ENCODE measurements around the gene MPV17. TPM values are rescaled to one million over a fixed set of nuclear protein-coding genes. Genes with fewer than 3 reads are reported as not detected.

The MPV17 gene
- total and polyA plus RNA-seq, 9 of the 15 experiments (the other 6 are each of a cell fraction or from before 2014, with no cell fraction given) = 54.7 to 140 (median 70.2) TPM

GRCh38 chr2:27356382-27357181, 33.7 kb upstream of the MPV17 start, which contains the start of gene GTF3C2 (continued):
- TF ChIP-seq THRB (CRISPR knock-in tag; conservative IDR thresholded peaks at IDR 0.05) (no peak), ZNF311 (CRISPR knock-in tag; IDR thresholded peaks at IDR 0.05) (no peak), HLTF (IDR thresholded peaks at IDR 0.05) (peak; percentile 45; the same call in 1 of the 2 replicates), DDX20 (tag; IDR thresholded peaks at IDR 0.05; ENCODE audit: low read depth) (no peak), ZBTB33 (CRISPR knock-in tag; IDR thresholded peaks at IDR 0.05) (peak; percentile 12; the same call in 1 of the 2 replicates), SMARCE1 (IDR thresholded peaks at IDR 0.05) (peak; percentile 43; the same call in 1 of the 2 replicates), MBD2 (IDR thresholded peaks at IDR 0.05; ENCODE audit: borderline replicate concordance, low read depth) (peak; percentile 40), ZNF79 (CRISPR knock-in tag; IDR thresholded peaks at IDR 0.05; ENCODE audit: low read depth) (no peak; the same call in 1 of the 2 replicates), TEAD2 (tag; IDR thresholded peaks at IDR 0.05) (no peak), ZNF699 (CRISPR knock-in tag; IDR thresholded peaks at IDR 0.05; ENCODE audit: insufficient replicate concordance) (no peak), GTF2B (IDR thresholded peaks at IDR 0.05; ENCODE audit: extremely low read depth, insufficient read length) (peak; percentile 5), ELF4 (CRISPR knock-in tag; IDR thresholded peaks at IDR 0.05) (peak; percentile 29; the same call in 1 of the 2 replicates), ZBED1 (IDR thresholded peaks at IDR 0.05) (0 out of 2 replicates have a peak, but pooled peaks have one; percentile 38), TAF7 (tag; IDR thresholded peaks at IDR 0.05) (peak; percentile 52), ZNF584 (CRISPR knock-in tag; IDR thresholded peaks at IDR 0.05; ENCODE audit: low read depth) (no peak), NR2C1 (IDR thresholded peaks at IDR 0.05) (peak; percentile 91), NR2C1 (tag; IDR thresholded peaks at IDR 0.05) (peak; percentile 88), ZBTB17 (CRISPR knock-in tag; IDR thresholded peaks at IDR 0.05) (peak; percentile 72), RAD21 (CRISPR knock-in tag; conservative IDR thresholded peaks at IDR 0.05 in 1 of 2, IDR thresholded peaks at IDR 0.05 in 1 of 2) (no peak), BHLHE40 (IDR thresholded peaks at IDR 0.05; ENCODE audit: low read length) (peak; percentile 78), ZNF507 (tag; conservative IDR thresholded peaks at IDR 0.05) (no peak), JUND (IDR thresholded peaks at IDR 0.05; ENCODE audit: borderline replicate concordance, low read depth, low read length) (no peak), JUND (tag; IDR thresholded peaks at IDR 0.05; ENCODE audit: borderline replicate concordance, low read depth, low read length) (0 out of 3 replicates have a peak, but pooled peaks have one; percentile 13), TSC22D4 (tag; IDR thresholded peaks at IDR 0.05) (no peak), ZNF12 (CRISPR knock-in tag; IDR thresholded peaks at IDR 0.05) (no peak), TAF15 (IDR thresholded peaks at IDR 0.05; ENCODE audit: low read depth, low read length) (no peak), EP300 (IDR thresholded peaks at IDR 0.05; ENCODE audit: low read length) (peak; percentile 31)

Measured in K562 (cell line).